Esophagus muscularis mucosa (tissue), 4 donors: ENCODE results near the gene CCDC17. TPM values are rescaled to one million over a fixed set of nuclear protein-coding genes. Genes with fewer than 3 reads are reported as not detected.

ENCODE experiments used
- DNase-seq: peaks from one replicate; pipeline ENCODE4 v3.0.0-alpha.2; 2017; ENCODE audit errors: extremely low spot score
- H3K27ac ChIP-seq, 4 donors: fragments of 200-600 bp; sonication (generic); replicated peaks in 1 of 4; 1 replicate in 3 of 4; 2 replicates in 1 of 4; pipeline ENCODE4 v1.5.1; 2016 to 2019; ENCODE audit warnings: mild to moderate bottlenecking in 1 of 4
- H3K27me3 ChIP-seq, 4 donors: fragments of 200-600 bp; sonication (generic); one replicate each; pipeline versions ENCODE4 v1.5.1 to v1.6.0; 2016 to 2019
- H3K36me3 ChIP-seq, 4 donors: fragments of 200-600 bp; sonication (generic); one replicate each; pipeline ENCODE4 v1.5.1; 2016 to 2019
- H3K4me1 ChIP-seq, 4 donors: fragments of 200-600 bp; sonication (generic); one replicate each; pipeline ENCODE4 v1.5.1; 2016 to 2019
- H3K4me3 ChIP-seq, 4 donors: fragments of 200-600 bp; sonication (generic); 1 replicate in 2 of 4; 2 replicates in 2 of 4; pipeline ENCODE4 v1.5.1; 2016 to 2019; ENCODE audit warnings: mild to moderate bottlenecking in 4 of 4, moderate library complexity in 1 of 4
- H3K9me3 ChIP-seq, 4 donors: fragments of 200-600 bp; sonication (generic); 1 replicate in 3 of 4; 2 replicates in 1 of 4; pipeline ENCODE4 v1.5.1; 2016 to 2019
- EP300 ChIP-seq: sonication (generic); formaldehyde crosslinking; IDR thresholded peaks from one replicate; pipeline ENCODE4 v1.6.1; 2017; ENCODE audit warnings: antibody characterized with exemption
- POLR2A ChIP-seq: fragments of 450-650 bp; IDR thresholded peaks from one replicate; pipeline ENCODE4 v1.6.1; 2017; ENCODE audit warnings: antibody characterized with exemption, moderate library complexity, mild to moderate bottlenecking, low read depth
- POLR2AphosphoS5 ChIP-seq, 2 donors: sonication (generic); formaldehyde crosslinking; IDR thresholded peaks; one replicate each; pipeline ENCODE4 v1.6.1; 2017; ENCODE audit warnings: antibody characterized with exemption in 2 of 2
- WGBS: methylation state at CpG from one replicate; pipeline ENCODE4 v1.1.5; 2018; 5-methylcytosine and 5-hydroxymethylcytosine counted together
- intact Hi-C: fragments of 100-400 bp; cut with DNase I; formaldehyde crosslinking; loops from one replicate; pipeline ENCODE4 v1.15.1; 2023
- total RNA-seq, 4 donors: library from RNA; depleted of rRNA; stranded (reverse); fragments of >200 nt; gene quantifications; one replicate each; pipeline versions ENCODE4 v1.1.0 to v1.2.1, GENCODE V29; 2016
- TF ChIP-seq, protein P1 (sequence below), 3 experiments: fragments of 200-600 bp in 2 of 3; fragments of 450-650 bp in 1 of 3; sonication (generic) in 2 of 3; IDR thresholded peaks; one replicate each; pipeline ENCODE4 v1.5.1; 2017 to 2019; ENCODE audit warnings: antibody characterized with exemption in 3 of 3, mild to moderate bottlenecking in 2 of 3, moderate library complexity in 1 of 3

CCDC17 gene
- total RNA-seq, 4 donors from 2014 or later: 0.66 to 1.0 (median 0.90) TPM

- TF ChIP-seq POLR2A: no peak
- no peak for TF ChIP-seq EP300
- TF ChIP-seq, protein P1, sequence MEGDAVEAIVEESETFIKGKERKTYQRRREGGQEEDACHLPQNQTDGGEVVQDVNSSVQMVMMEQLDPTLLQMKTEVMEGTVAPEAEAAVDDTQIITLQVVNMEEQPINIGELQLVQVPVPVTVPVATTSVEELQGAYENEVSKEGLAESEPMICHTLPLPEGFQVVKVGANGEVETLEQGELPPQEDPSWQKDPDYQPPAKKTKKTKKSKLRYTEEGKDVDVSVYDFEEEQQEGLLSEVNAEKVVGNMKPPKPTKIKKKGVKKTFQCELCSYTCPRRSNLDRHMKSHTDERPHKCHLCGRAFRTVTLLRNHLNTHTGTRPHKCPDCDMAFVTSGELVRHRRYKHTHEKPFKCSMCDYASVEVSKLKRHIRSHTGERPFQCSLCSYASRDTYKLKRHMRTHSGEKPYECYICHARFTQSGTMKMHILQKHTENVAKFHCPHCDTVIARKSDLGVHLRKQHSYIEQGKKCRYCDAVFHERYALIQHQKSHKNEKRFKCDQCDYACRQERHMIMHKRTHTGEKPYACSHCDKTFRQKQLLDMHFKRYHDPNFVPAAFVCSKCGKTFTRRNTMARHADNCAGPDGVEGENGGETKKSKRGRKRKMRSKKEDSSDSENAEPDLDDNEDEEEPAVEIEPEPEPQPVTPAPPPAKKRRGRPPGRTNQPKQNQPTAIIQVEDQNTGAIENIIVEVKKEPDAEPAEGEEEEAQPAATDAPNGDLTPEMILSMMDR (IDR thresholded peaks at IDR 0.05): no peak
- no peak for TF ChIP-seq POLR2AphosphoS5 (IDR thresholded peaks at IDR 0.05)
- 92% methylated on average over 2 of the region's 2 CpGs for WGBS
- peaks cover 0 to 29% (median 12%) of the 10 kb centered on the region in 4 donors for H3K4me1 ChIP-seq
- intact Hi-C loops: no loop called here
- peaks cover 56 to 79% (median 75%) of the 10 kb centered on the region in 4 donors for H3K36me3 ChIP-seq
- no peak overlapping the region for H3K27ac ChIP-seq
- H3K27me3 ChIP-seq: no peaks in the 10 kb centered on the region
- no peaks in the 10 kb centered on the region for H3K9me3 ChIP-seq
- H3K4me3 ChIP-seq: no peak overlapping the region
- no peak for DNase-seq
These were observed 34.3 kb upstream of the CCDC17 start for GRCh38 chr1:45658171-45658570.

DNA sequence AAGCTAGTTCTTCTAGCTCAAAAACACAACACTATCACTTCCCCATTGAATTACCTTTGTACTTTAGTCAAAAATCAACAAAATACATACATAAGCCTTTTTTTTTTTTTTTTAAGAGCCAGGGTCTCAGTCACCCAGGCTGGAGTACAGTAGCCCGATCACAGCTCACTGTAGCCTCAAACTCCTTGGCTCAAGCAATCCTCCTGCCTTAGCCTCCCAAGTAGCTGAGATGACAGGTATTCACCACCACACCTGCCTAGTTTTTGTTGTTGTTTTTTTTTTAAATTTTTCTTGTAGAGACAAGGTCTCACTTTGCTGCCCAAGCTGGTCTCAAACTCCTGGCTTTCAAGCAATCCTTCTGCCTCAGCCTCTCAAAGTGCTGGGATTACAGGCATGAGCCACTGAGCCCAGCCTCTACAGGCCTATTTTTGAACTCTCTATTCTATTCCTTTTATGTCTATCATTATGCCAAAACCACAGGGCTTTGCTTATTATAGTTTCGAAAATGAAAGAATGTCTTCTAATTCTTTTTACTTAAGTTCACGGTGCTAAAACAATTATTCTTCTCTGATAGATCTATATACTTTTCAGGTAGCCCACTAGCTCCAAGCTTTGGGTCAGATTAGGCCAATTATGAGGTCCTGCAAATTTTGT lies 32.8 kb upstream of the CCDC17 start:
- H3K27me3 ChIP-seq: no peaks in the 10 kb centered on the region
- peaks cover 57 to 93% (median 86%) of the 10 kb centered on the region in 4 donors for H3K36me3 ChIP-seq
- no peaks in the 10 kb centered on the region for H3K9me3 ChIP-seq
- intact Hi-C loops: no loop called here
- TF ChIP-seq, protein P1 (IDR thresholded peaks at IDR 0.05): no peak
- no peak for TF ChIP-seq EP300
- no peak for TF ChIP-seq POLR2AphosphoS5 (IDR thresholded peaks at IDR 0.05)
- no peak for TF ChIP-seq POLR2A
- DNase-seq: no peak
- no peak overlapping the region for H3K27ac ChIP-seq
- 97% methylated on average over 3 of the region's 3 CpGs for WGBS
- peaks cover 0 to 18% (median 10%) of the 10 kb centered on the region in 4 donors for H3K4me1 ChIP-seq
- no peak overlapping the region for H3K4me3 ChIP-seq

DNA sequence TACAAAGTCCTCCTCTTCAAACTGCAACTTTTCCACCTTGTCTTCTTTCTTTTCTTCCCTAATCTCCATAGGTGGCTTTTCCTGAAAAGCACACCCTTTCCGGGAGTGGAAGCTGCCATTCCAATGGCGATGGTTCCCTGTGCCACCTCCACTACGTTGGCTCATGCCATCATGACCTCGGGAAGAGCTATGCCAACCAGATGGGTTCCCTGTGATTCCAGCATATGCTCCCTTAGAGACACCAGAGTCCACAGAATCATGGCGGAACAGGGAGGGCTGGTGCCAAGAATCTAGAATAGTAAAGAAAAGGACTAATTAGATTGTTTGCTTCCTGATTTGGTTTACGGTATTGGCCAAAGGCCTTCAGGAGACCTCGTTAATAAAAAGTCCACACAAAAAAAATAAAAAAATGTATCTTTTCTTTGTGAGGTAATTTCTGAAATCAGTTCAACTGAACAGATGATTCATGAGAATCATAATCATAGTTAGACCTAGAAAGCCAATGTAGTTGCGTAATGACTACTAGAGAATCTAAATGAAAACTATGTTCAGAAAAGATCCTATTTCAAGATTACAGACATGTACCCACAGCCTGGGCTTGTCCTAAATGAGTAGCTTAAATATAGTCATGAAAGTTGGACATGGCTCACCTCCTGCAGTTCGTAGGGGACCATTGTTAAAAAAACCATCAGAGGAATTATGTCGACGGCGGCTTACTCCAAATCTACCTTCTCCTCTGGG lies 30.9 kb upstream of the CCDC17 start:
- no peak overlapping the region for H3K4me3 ChIP-seq
- TF ChIP-seq, protein P1 (IDR thresholded peaks at IDR 0.05): no peak
- TF ChIP-seq EP300: no peak
- no peak for TF ChIP-seq POLR2A
- TF ChIP-seq POLR2AphosphoS5 (IDR thresholded peaks at IDR 0.05): no peak
- peaks cover 61 to 99% (median 90%) of the 10 kb centered on the region in 4 donors for H3K36me3 ChIP-seq
- WGBS: 93% methylated on average over 12 of the region's 12 CpGs
- no peak for DNase-seq
- H3K9me3 ChIP-seq: no peaks in the 10 kb centered on the region
- no peak overlapping the region for H3K27ac ChIP-seq
- H3K27me3 ChIP-seq: no peaks in the 10 kb centered on the region
- intact Hi-C loops: no loop called here
- H3K4me1 ChIP-seq: no peaks in the 10 kb centered on the region

DNA sequence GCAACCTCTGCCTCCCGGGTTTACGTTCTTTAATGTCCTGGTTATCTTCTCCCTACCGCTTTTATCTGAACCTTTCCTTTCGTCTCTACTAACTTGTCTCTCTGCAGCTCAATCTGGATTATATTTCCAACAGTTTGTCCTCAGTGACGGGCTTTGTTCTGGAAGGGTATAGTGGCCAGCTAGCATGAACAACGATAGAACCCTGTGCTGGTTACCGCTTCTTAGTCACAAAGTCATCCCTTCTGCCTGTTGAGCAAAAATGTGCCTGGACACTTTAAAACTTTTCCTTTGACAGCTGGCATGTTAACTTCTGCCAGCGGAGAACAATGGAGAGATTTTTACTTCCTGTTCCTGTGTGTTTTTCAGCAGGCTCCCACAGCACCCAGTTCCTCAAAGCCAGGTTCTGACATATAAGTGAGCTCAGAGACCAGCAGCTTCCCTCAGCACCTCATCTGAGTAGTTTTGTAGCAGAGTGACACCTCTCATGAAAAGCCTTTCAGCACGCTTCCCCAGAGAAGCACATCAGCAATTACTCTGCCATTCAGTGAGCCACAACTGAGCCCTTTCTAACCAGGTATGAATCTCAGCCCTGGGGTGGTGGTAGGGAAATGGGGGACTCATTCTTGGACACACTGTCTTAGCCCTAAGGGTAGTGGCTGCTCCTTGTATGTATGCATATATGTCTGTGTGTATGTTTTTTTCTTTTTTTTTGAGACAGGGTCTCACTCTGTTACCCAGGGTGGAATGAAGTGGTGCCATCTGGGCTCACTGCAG lies 23.6 kb upstream of the CCDC17 start:
- intact Hi-C loops: no loop called here
- Histone ChIP-seq H3K36me3 (peaks cover 11 to 67% (median 29%) of the 10 kb centered on the region in 4 donors), H3K27ac (no peak overlapping the region), H3K4me1 (peaks cover 6 to 12% (median 10%) of the 10 kb centered on the region in 4 donors), H3K27me3 (no peaks in the 10 kb centered on the region), H3K9me3 (no peaks in the 10 kb centered on the region), H3K4me3 (no peak overlapping the region)
- no peak for DNase-seq
- 82% methylated on average over 9 of the region's 9 CpGs for WGBS
- TF ChIP-seq EP300: no peak
- no peak for TF ChIP-seq POLR2A
- no peak for TF ChIP-seq POLR2AphosphoS5 (IDR thresholded peaks at IDR 0.05)
- TF ChIP-seq, protein P1 (IDR thresholded peaks at IDR 0.05): no peak
